ENCODE measurements around the gene ARHGAP6. TPM values are rescaled to one million over a fixed set of nuclear protein-coding genes. Genes with fewer than 3 reads are reported as not detected.
"Not testable (repeated sequence)": the region's sequence is repeated elsewhere in the genome, so short reads cannot be mapped to it uniquely, and the experiment has no call there.

ARHGAP6 gene
- polyA plus RNA-seq, 3 donors = 13.9 to 19.4 (median 15.4) TPM

GRCh38 chrX:11540532-11541377, 125.0 kb downstream of the ARHGAP6 start:
- DNase-seq (ENCODE audit: extremely low read depth in 1 of 11, low read depth in 9 of 11, low spot score in 4 of 11) = peak in 1 of 11 donors; percentile 12

- DNase-seq (ENCODE audit: extremely low read depth in 1 of 11, low read depth in 9 of 11, low spot score in 4 of 11) = no peak
Observed at GRCh38 chrX:11537141-11537540, 128.6 kb downstream of the ARHGAP6 start.

GRCh38 chrX:11535156-11535919, 130.4 kb downstream of the ARHGAP6 start:
- DNase-seq (ENCODE audit: extremely low read depth in 1 of 11, low read depth in 9 of 11, low spot score in 4 of 11) = no peak

DNA sequence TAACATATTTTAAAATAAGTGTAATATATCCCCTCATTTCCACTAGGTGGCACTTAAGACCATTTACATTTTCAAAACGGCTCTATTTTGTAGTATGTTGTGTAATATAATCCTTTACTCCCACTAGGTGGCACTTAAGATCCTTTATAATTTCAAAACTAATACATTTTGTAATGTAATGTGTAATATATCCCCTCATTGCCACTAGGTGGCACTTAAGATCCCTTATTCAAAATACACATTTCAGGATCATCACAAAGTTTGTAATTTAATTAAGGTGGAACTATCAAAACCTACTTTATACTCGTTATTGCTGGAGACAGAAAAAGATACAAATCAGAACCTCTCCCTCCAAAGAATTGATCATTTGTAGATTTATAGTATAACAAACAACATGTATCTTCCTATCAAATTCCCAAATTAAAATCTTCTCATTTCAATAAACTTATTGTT, 132.5 kb downstream of the ARHGAP6 start:
- peak in 9 of 11 donors; percentile 23 to 80 (median 49) for DNase-seq (ENCODE audit: extremely low read depth in 1 of 11, low read depth in 9 of 11, low spot score in 4 of 11)

- peak in 3 of 11 donors; percentile 12 to 18 (median 18) for DNase-seq (ENCODE audit: extremely low read depth in 1 of 11, low read depth in 9 of 11, low spot score in 4 of 11)
Observed at GRCh38 chrX:11532291-11533078, 133.2 kb downstream of the ARHGAP6 start.

DNA sequence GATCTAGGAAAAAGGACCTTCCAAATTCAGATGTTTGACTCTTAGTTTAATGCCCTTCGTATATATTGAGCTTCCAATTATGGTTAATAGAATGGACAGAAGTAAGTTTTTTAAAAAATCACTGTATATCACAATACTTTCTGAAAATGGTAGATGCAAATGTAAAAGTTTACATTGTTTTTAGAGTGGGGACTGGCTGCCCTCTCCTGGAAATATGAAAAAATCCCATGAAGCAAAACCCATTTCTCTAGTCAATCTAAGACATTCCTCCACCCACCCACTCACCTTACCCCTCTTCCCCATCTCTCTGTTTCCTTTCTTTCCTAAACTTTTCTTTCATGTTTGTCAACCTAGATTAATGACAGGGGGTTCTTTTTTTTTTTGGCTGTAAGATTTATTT, 134.5 kb downstream of the ARHGAP6 start:
- DNase-seq (ENCODE audit: extremely low read depth in 1 of 11, low read depth in 9 of 11, low spot score in 4 of 11) = no peak

- no peak for DNase-seq (ENCODE audit: extremely low read depth in 1 of 11, low read depth in 9 of 11, low spot score in 4 of 11)
Observed at GRCh38 chrX:11530621-11531020, 135.1 kb downstream of the ARHGAP6 start.

DNA sequence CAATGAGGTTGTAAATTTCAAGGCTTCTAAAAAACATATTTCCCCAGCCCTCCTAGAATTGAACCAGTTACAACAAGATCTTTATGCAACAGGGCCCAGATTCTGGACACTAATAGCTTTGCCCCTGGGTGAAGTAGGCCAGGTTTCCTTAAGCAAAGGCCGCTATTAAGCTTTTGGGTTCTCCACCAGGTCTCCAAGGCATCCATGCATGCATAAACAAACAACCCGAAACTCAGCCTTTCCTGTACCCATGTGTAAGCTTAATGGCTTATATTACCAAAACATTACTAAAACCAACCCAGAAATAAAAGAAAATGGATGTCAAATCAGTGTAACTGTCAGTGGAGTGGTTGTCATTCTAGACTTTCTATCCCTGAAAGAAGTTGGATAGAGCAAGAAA, 137.1 kb downstream of the ARHGAP6 start:
- no peak for DNase-seq (ENCODE audit: extremely low read depth in 1 of 11, low read depth in 9 of 11, low spot score in 4 of 11)

GRCh38 chrX:11525685-11526084, 140.0 kb downstream of the ARHGAP6 start:
- DNase-seq (ENCODE audit: extremely low read depth in 1 of 11, low read depth in 9 of 11, low spot score in 4 of 11) = no peak

DNA sequence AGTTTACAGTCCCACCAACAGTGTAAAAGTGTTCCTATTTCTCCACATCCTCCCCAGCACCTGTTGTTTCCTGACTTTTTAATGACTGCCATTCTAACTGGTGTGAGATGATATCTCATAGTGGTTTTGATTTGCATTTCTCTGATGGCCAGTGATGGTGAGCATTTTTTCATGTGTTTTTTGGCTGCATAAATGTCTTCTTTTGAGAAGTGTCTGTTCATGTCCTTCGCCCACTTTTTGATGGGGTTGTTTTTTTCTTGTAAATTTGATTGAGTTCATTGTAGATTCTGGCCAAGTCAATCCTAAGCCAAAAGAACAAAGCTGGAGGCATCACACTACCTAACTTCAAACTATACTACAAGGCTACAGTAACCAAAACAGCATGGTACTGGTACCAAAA, 146.5 kb downstream of the ARHGAP6 start:
- DNase-seq (ENCODE audit: extremely low read depth in 1 of 11, low read depth in 9 of 11, low spot score in 4 of 11) = not testable (repeated sequence)

DNA sequence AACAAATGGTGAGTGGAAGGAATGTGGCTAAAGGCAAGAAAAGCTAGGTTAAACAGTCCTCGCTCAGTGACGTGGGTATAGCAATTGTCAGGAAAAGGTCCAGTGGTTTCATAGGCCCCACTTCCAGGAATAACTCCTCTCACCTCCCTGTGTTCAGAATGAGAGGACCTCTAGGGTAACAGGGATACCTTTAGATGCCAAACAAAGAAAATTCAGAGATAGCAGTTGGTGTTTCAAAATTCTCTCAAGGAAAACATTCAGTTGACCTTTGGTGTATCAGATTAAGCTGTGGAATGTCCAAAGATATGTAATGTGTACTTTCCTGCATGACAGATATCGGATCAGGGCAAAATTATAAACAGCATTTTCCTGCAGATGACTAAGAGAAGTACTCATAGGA, 155.9 kb downstream of the ARHGAP6 start:
- no peak for DNase-seq (ENCODE audit: extremely low read depth in 1 of 11, low read depth in 9 of 11, low spot score in 4 of 11)

- no peak for DNase-seq (ENCODE audit: extremely low read depth in 1 of 11, low read depth in 9 of 11, low spot score in 4 of 11)
Observed at GRCh38 chrX:11504234-11504633, 161.5 kb downstream of the ARHGAP6 start.

DNA sequence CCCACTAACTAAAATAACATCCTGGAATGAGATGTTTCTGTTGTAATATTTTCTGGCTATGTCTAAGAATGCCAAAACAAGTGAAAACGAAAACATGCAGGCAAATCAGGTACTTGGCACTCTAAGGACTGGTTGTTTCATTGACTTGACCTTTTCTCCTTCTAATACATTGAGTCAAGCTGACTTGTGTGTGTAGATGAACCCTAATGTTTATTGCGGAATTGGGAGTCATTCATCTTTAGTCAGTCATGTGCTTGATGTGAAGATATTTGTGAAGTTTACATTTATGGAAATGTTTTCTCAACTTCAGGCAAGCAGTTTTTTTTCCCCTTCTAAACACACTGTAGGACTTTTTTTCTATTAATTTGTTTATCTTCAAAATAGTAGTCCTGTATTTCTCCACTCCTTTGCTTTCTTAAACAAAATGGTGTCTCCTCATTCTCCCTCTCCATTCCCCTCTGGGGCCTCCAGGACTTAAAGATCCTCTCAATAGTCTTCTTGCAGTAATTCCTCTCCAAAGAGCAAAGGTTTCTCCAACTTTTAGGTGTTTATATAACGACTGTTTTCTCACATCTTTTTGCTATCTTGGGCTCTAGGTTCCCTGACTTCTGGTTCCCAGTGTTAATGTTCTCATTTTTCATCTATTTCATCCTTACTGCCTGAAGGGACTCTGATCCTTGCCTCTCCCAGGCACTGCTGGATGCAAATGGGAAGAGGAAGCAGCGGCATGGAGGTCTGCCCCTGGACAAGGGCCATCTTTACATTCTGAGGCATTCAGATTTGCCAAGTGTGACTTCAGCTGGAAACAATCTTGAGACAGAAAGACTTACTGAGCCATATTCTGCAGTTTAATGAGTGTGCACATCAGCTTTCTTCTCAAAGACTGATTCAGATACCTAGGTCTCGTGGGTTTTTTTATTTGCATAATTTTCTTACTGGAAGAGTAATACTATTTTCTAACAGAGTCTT, 166.4 kb downstream of the ARHGAP6 start:
- no peak for DNase-seq (ENCODE audit: extremely low read depth in 1 of 11, low read depth in 9 of 11, low spot score in 4 of 11)

DNA sequence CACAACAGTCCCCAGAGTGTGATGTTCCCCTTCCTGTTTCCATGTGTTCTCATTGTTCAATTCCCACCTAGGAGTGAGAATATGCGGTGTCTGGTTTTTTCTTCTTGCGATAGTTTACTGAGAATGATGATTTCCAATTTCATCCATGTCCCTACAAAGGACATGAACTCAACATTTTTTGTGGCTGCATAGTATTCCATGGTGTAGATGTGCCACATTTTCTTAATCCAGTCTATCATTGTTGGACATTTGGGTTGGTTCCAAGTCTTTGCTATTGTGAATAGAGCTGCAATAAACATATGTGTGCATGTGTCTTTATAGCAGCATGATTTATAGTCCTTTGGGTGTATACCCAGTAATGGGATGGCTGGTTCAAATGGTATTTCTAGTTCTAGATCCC, 174.3 kb downstream of the ARHGAP6 start:
- not testable (repeated sequence) for DNase-seq (ENCODE audit: extremely low read depth in 1 of 11, low read depth in 9 of 11, low spot score in 4 of 11)

DNA sequence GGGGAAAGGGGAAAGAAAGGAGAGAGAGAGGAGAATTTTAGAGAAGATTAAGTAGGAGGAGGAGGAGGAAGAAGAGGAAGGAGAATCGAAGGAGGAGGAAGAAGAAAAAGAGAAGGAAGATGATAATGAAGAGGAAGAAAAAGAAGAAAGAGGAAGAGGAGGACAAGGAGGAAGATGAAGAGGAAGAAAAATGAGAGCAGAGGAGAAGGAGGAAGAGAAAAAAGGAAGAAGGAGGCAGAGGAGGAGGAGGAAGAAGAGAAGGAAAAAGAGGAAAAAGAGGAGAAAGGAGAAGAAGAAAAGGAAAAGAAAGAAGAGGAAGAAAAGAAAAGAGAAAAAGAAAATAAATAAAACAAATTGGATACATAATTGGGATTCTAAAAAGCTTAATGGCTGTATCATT, 181.4 kb downstream of the ARHGAP6 start:
- DNase-seq (ENCODE audit: extremely low read depth in 1 of 11, low read depth in 9 of 11, low spot score in 4 of 11) = no peak

DNA sequence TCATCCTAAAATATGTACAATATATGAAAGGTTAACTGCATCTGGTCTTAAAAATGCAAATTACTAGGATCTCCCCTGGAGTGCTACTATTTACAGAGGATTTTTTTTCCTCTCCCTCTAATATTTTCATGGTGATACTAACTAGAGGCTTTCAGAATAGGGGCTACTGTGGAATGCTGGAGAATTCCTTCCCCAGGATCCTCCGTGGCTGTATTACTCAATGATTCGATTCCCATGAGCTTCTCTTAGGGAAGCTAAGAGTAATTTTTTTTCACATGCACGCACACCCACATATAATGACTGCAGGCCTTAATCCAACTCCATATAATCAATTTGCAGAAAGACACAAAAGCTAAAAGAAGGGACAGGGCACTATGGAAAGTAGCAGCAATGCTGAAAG, 184.7 kb downstream of the ARHGAP6 start:
- DNase-seq (ENCODE audit: extremely low read depth in 1 of 11, low read depth in 9 of 11, low spot score in 4 of 11) = no peak

- no peak for DNase-seq (ENCODE audit: extremely low read depth in 1 of 11, low read depth in 9 of 11, low spot score in 4 of 11)
Observed at GRCh38 chrX:11480626-11481025, 185.1 kb downstream of the ARHGAP6 start.

DNA sequence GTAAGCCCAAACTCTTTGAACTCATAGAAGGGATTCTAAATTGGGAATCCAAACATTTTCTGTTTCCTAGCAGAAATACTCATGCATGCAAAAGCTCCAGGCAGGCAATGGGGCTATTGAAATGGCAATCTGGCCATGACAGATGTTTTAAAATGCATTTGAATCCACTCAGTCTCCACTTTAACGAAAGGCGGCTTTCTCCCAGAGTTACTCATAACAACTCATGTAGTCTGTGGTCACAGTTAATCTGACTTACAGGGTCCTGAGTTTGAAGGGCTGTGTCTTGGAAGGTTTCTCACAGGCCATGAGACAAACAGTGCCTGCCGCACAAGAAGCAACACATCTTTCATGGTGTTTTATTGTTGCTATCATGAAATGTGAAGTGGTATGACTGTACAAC, 186.8 kb downstream of the ARHGAP6 start:
- no peak for DNase-seq (ENCODE audit: extremely low read depth in 1 of 11, low read depth in 9 of 11, low spot score in 4 of 11)
